Endothelial cell of umbilical vein (primary cell): Measurements from ENCODE around the gene PARD6G.

ENCODE experiments used
- CTCF ChIP-seq, 2 donors: IDR thresholded peaks; 1 replicate in 1 of 2; 2 replicates in 1 of 2; pipeline ENCODE4 v1.5.1; 2011; ENCODE audit warnings: low read length in 2 of 2, mild to moderate bottlenecking in 2 of 2, moderate library complexity in 2 of 2, control low read depth in 1 of 2, inconsistent platforms in 1 of 2, low read depth in 1 of 2; ENCODE audit not compliant: insufficient read depth in 1 of 2; ENCODE audit errors: extremely low read depth in 1 of 2
- EZH2 ChIP-seq: IDR thresholded peaks from 2 replicates; pipeline ENCODE4 v1.6.1; 2012; ENCODE audit warnings: borderline replicate concordance, low read depth, mild to moderate bottlenecking, moderate library complexity, low read length, inconsistent platforms; ENCODE audit not compliant: severe bottlenecking
- GATA2 ChIP-seq: IDR thresholded peaks from 2 replicates; pipeline ENCODE4 v1.7.0; 2011; ENCODE audit warnings: low read depth, mild to moderate bottlenecking, moderate library complexity, mixed read lengths, low read length; ENCODE audit not compliant: insufficient read length, insufficient read depth
- MAX ChIP-seq: IDR thresholded peaks from 2 replicates; pipeline ENCODE4 v1.6.1; 2011; ENCODE audit not compliant: insufficient read depth, insufficient read length
- POLR2A ChIP-seq: IDR thresholded peaks from 2 replicates; pipeline ENCODE4 v1.6.1; 2012; ENCODE audit warnings: low read depth, mild to moderate bottlenecking, control low read depth, low read length
- POLR2AphosphoS5 ChIP-seq: IDR thresholded peaks from 2 replicates; pipeline ENCODE4 v1.6.1; 2012; ENCODE audit warnings: low read depth, mild to moderate bottlenecking, control low read depth, low read length, moderate library complexity; ENCODE audit not compliant: insufficient read depth

GRCh38 chr18:80244167-80244566 lies 3.1 kb downstream of the PARD6G start:
- TF ChIP-seq CTCF (IDR thresholded peaks at IDR 0.05; ENCODE audit: extremely low read depth in 1 of 2, insufficient read depth in 1 of 2, low read depth in 1 of 2, low read length in 2 of 2), result no peak
- no peak for TF ChIP-seq EZH2
- no peak for TF ChIP-seq POLR2A
- no peak for TF ChIP-seq POLR2AphosphoS5
- TF ChIP-seq GATA2, result no peak
- no peak for TF ChIP-seq MAX
